T-helper 1 cell treated with Interleukin-12 subunit alpha and Interleukin-12 subunit beta and Interleukin-4 antibody, amounts not matched to agents 30 μg/mL and 1 μg/mL, for 36 hours (primary cell): Measurements from ENCODE around the gene GNG13.

Experiments
- H3K27ac Mint-ChIP-seq: one replicate; pipeline ENCODE4 v1.8.0; 2021; ENCODE audit warnings: mild to moderate bottlenecking, mixed read lengths
- H3K27me3 Mint-ChIP-seq: one replicate; pipeline ENCODE4 v1.8.0; 2021; ENCODE audit warnings: low read depth, mixed read lengths
- H3K36me3 Mint-ChIP-seq: one replicate; pipeline ENCODE4 v1.8.0; 2021; ENCODE audit warnings: low read depth, mixed read lengths
- H3K4me1 Mint-ChIP-seq: one replicate; pipeline ENCODE4 v1.8.0; 2021; ENCODE audit warnings: low read depth, mixed read lengths
- H3K4me3 Mint-ChIP-seq: one replicate; pipeline ENCODE4 v1.8.0; 2021; ENCODE audit warnings: mild to moderate bottlenecking, moderate library complexity, mixed read lengths
- H3K9me3 Mint-ChIP-seq: one replicate; pipeline ENCODE4 v1.8.0; 2021; ENCODE audit warnings: mixed read lengths

The GNG13 gene

DNA sequence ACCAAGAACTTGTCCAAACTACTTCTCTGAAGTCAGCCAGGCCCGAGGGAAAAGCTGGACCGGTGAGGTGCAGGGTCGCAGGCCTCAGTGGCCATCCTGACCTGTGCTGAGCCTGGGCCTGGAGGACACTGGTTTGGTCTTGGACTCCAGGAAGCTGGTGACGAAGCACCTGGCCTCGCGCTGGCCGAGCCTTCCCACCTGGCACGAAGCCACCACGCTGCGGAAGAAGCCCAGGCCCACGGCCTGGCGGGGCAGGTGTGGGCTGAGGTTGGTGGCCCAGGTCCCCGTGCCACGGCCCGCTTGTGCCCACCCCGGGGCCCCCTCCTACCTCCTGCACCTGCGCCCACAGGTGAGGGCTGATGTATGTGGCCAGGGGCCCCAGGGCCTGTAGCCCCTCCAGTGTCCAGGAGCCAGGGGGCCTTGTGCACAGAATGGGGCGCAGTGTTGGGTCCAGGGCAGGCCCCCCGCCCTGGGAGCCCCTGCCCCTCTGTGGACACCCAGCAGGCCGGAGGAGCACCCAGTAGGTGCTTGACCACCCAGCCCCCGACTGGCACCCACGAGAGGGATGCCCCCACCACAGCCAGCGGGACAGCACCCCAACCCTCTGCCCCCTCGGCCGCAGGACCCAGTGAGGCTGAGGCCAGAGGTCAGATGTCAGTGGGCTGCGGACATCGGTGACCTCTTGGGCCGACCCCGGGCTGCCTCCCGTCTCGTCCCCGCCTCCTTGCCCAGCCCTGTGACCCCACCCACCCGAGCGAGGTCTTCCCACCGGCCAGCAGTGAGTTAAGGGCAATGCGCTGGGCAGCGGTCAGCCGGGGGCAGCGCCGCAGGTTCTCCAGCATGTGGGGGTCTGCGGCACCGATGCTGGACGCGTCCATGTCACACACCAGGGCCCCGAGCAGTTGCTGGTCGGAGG is 26.2 kb downstream of the GNG13 start:
- Mint-ChIP-seq H3K9me3 (no peaks in the 10 kb centered on the region), H3K27me3 (no peaks in the 10 kb centered on the region), H3K4me3 (no peak overlapping the region), H3K4me1 (peaks cover 1% of the 10 kb centered on the region), H3K36me3 (no peaks in the 10 kb centered on the region), H3K27ac (no peak overlapping the region)

DNA sequence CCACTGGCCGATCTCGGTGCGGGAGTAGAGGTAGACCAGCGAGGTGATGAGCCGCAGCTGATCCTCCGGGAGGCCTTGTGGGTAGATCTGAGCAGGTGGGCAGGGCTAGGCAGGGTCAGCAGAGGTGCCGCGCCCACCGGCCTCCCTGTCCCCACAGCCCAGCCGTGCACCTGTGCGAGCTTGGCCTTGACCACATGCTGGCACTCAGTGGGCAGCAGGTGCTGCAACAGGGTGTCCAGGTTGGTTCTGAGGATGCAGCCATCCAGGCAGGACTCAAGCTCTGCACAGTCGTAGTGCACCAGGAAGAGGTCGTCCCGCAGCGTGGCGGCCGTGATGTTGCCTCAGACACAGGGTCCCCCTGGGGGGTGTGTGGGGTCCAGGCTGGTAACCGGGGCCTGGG is 27.6 kb downstream of the GNG13 start:
- no peak overlapping the region for H3K4me3 Mint-ChIP-seq
- no peaks in the 10 kb centered on the region for H3K36me3 Mint-ChIP-seq
- H3K27me3 Mint-ChIP-seq: no peaks in the 10 kb centered on the region
- no peaks in the 10 kb centered on the region for H3K9me3 Mint-ChIP-seq
- H3K4me1 Mint-ChIP-seq: peaks cover 1% of the 10 kb centered on the region
- H3K27ac Mint-ChIP-seq: no peak overlapping the region

DNA sequence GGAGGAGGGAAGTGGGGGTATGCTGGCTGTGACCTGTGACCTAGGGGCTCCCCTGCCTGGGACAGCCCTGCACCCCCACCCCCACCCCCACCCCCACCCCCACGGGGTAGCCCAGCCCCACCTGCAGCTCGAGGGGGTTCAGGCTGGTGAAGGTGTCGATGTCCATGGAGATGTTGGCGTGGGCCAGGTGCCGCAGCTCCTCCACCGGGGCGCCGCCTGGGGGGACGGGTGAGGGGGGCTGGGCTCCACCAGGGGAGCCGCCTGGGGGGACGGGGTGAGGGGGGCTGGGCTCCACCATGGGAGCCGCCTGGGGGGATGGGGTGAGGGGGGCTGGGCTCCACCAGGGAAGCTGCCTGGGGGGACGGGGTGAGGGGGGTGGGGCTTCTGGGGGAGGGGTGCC is 30.1 kb downstream of the GNG13 start:
- Mint-ChIP-seq H3K4me1 (no peaks in the 10 kb centered on the region), H3K4me3 (no peak overlapping the region), H3K36me3 (no peaks in the 10 kb centered on the region), H3K9me3 (no peaks in the 10 kb centered on the region), H3K27me3 (no peaks in the 10 kb centered on the region), H3K27ac (no peak overlapping the region)

DNA sequence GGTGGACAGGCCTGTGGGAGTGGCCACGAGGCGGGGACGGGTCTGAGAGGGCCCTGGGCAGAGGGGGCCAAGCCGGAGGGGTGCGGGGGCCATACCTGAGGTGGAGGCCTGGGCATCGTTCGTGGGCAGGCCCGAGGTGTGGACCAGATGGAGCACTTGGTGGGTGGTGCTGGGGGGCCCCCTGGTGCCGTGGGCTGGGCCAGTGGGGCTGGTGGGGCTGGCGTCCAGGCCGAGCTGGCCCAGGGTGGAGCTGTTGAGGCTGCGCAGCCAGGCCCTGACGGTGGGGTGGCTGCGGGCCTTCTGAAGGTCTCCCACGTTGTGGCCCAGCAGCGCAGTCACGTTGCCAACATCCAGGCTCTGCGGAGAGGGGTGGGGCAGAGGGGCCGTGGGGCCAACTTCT is 30.6 kb downstream of the GNG13 start:
- Mint-ChIP-seq H3K27me3 (no peaks in the 10 kb centered on the region), H3K9me3 (no peaks in the 10 kb centered on the region), H3K4me3 (no peak overlapping the region), H3K4me1 (no peaks in the 10 kb centered on the region), H3K27ac (no peak overlapping the region), H3K36me3 (no peaks in the 10 kb centered on the region)

DNA sequence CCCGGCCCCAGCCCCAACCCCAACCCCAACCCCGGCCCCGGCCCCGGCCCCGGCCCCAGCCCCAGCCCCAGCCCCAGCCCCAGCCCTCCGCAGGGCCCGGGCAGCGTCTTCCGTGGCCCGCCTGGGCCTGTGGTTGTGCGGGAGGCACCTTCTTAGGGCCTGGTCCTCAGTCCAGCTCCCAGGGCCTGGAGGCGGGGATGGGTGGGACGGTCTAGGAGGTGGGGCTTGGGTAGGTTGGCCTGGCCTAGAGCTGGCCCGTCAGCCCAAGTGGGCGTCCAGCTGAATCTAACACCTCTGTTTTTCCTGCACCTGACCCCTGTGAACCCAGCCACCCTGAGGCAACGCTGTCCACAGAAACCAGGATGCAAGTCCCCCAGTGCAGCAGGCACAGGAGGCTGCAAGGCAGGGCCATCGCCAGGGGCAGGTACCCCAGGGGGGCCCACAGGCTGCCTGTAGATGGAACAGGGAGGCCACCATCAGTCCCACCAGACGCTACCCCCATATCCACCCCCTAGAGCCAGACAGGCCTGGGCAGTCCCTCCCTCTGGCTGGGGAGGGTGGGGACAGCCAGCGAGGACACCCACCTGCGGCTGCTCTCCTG is 31.2 kb downstream of the GNG13 start:
- no peak overlapping the region for H3K4me3 Mint-ChIP-seq
- no peaks in the 10 kb centered on the region for H3K36me3 Mint-ChIP-seq
- no peaks in the 10 kb centered on the region for H3K9me3 Mint-ChIP-seq
- H3K27me3 Mint-ChIP-seq: no peaks in the 10 kb centered on the region
- H3K27ac Mint-ChIP-seq: no peak overlapping the region
- no peaks in the 10 kb centered on the region for H3K4me1 Mint-ChIP-seq

DNA sequence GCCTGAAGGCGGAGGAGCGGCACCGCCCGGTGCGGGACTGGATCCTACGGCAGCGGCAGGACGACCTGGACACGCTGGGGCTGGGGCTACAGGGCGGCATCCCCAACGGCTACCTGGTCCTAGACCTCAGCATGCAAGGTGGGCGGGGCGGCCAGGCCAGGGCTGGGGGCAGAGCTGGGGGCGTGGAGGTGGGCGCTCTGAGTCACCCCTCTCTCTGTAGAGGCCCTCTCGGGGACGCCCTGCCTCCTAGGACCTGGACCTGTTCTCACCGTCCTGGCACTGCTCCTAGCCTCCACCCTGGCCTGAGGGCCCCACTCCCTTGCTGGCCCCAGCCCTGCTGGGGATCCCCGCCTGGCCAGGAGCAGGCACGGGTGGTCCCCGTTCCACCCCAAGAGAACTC is 32.1 kb downstream of the GNG13 start:
- Mint-ChIP-seq H3K27ac (no peak overlapping the region), H3K27me3 (no peaks in the 10 kb centered on the region), H3K4me1 (no peaks in the 10 kb centered on the region), H3K9me3 (no peaks in the 10 kb centered on the region), H3K36me3 (no peaks in the 10 kb centered on the region), H3K4me3 (no peak overlapping the region)

DNA sequence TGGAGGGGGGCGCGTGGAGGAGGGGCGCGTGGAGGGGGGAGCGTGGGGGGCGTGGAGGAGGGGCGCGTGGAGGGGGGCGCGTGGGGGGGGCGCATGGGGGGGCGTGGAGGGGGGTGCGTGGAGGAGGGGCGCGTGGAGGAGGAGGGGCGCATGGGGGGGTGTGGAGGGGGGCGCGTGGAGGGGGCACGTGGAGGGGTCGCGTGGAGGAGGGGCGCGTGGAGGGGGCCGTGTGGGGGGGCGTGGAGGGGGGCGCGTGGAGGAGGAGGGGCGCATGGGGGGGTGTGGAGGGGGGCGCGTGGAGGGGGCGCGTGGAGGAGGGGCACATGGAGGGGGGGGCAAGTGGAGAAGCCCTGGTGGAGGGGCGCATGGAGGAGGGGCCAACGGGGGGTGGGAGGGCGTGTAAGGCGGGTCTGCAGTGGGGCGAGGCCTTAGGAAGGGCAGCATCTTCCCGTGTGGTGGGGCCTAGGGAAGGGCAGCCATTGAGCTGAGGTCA is 32.7 kb downstream of the GNG13 start:
- H3K36me3 Mint-ChIP-seq: no peaks in the 10 kb centered on the region
- no peak overlapping the region for H3K4me3 Mint-ChIP-seq
- no peaks in the 10 kb centered on the region for H3K4me1 Mint-ChIP-seq
- no peaks in the 10 kb centered on the region for H3K9me3 Mint-ChIP-seq
- H3K27me3 Mint-ChIP-seq: no peaks in the 10 kb centered on the region
- H3K27ac Mint-ChIP-seq: no peak overlapping the region

DNA sequence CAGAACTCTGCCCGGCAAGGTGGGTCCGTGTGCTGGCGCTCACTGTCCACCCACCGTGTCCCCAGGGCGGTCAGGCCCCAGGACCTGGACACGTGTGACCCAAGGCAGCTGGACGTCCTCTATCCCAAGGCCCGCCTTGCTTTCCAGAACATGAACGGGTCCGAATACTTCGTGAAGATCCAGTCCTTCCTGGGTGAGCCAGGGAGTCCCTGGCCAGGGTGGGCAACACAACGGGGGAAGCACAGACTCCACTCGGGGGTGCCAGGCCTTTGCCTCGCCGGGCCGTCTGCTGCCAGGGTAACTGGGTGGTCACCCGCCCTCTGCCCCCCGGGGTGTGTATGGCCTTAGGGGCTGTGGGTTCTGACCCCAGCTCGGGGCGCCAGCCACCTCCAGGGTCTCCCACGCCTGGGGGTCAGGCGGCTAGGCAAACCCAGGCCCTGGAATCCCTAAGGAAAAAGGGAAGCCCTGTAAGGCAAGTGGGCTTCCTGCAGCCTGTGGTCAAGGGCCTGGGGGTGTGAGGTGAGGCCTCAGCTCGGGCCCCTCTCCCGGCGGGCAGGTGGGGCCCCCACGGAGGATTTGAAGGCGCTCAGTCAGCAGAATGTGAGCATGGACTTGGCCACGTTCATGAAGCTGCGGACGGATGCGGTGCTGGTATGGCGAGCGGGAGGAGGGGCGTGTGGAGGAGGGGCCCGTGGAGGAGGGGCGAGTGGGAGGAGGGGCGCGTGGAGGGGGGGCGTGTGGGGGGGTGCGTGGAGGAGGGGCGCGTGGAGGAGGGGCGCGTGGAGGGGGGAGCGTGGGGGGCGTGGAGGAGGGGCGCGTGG is 33.5 kb downstream of the GNG13 start:
- no peak overlapping the region for H3K4me3 Mint-ChIP-seq
- H3K9me3 Mint-ChIP-seq: no peaks in the 10 kb centered on the region
- H3K36me3 Mint-ChIP-seq: no peaks in the 10 kb centered on the region
- H3K27me3 Mint-ChIP-seq: no peaks in the 10 kb centered on the region
- H3K4me1 Mint-ChIP-seq: no peaks in the 10 kb centered on the region
- H3K27ac Mint-ChIP-seq: no peak overlapping the region

DNA sequence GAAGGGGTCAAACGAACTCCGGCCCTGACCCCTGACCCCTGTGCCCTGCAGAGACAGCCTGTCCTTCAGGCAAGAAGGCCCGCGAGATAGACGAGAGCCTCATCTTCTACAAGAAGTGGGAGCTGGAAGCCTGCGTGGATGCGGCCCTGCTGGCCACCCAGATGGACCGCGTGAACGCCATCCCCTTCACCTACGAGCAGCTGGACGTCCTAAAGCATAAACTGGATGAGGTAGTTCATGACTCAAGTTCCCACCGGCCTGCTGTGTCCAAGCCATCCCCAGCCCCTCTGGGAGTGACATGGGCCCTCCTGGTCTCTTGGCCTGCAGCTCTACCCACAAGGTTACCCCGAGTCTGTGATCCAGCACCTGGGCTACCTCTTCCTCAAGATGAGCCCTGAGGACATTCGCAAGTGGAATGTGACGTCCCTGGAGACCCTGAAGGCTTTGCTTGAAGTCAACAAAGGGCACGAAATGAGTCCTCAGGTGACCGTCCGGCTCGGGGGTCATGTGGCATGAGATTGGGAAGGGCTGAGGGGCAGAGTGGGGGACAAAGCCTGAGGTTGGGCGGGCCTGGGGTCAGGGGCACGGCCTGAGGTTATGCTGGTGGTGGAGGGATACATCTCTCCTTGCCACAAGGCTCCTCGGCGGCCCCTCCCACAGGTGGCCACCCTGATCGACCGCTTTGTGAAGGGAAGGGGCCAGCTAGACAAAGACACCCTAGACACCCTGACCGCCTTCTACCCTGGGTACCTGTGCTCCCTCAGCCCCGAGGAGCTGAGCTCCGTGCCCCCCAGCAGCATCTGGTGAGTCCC is 34.3 kb downstream of the GNG13 start:
- Mint-ChIP-seq H3K27ac (no peak overlapping the region), H3K27me3 (no peaks in the 10 kb centered on the region), H3K9me3 (no peaks in the 10 kb centered on the region), H3K4me3 (no peak overlapping the region), H3K36me3 (no peaks in the 10 kb centered on the region), H3K4me1 (no peaks in the 10 kb centered on the region)

DNA sequence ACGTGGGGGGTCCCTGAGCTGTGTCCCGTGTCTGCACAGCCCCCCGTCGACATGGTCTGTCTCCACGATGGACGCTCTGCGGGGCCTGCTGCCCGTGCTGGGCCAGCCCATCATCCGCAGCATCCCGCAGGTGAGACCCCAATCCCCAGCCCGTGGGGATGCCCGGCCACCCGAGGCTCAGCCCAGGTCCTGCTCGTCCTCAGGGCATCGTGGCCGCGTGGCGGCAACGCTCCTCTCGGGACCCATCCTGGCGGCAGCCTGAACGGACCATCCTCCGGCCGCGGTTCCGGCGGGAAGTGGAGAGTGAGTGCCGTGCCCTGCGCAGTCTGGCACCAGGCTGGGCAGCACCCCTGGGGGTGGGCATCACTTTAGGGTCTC is 35.1 kb downstream of the GNG13 start:
- Mint-ChIP-seq H3K4me3 (no peak overlapping the region), H3K4me1 (no peaks in the 10 kb centered on the region), H3K27me3 (no peaks in the 10 kb centered on the region), H3K9me3 (no peaks in the 10 kb centered on the region), H3K36me3 (no peaks in the 10 kb centered on the region), H3K27ac (no peak overlapping the region)

DNA sequence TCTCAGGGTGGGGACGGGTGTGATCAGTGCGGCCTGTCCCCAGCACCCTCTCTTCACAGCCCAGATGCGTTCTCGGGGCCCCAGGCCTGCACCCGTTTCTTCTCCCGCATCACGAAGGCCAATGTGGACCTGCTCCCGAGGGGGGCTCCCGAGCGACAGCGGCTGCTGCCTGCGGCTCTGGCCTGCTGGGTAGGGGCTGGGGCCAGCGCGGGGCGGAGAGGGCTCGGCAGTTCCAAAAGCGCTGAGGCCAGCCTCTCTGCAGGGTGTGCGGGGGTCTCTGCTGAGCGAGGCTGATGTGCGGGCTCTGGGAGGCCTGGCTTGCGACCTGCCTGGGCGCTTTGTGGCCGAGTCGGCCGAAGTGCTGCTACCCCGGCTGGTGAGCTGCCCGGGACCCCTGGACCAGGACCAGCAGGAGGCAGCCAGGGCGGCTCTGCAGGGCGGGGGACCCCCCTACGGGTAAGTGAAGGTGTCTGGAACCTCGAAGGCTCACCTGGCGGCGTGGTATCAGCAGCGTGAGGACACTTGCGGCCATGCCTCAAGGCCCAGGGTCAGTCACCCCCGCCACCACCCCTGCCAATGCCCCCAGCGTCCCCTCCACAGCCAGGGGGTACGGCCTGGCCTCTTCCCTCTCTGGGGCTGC is 35.6 kb downstream of the GNG13 start:
- H3K4me1 Mint-ChIP-seq: no peaks in the 10 kb centered on the region
- no peak overlapping the region for H3K4me3 Mint-ChIP-seq
- H3K9me3 Mint-ChIP-seq: no peaks in the 10 kb centered on the region
- no peaks in the 10 kb centered on the region for H3K27me3 Mint-ChIP-seq
- H3K27ac Mint-ChIP-seq: no peak overlapping the region
- no peaks in the 10 kb centered on the region for H3K36me3 Mint-ChIP-seq

DNA sequence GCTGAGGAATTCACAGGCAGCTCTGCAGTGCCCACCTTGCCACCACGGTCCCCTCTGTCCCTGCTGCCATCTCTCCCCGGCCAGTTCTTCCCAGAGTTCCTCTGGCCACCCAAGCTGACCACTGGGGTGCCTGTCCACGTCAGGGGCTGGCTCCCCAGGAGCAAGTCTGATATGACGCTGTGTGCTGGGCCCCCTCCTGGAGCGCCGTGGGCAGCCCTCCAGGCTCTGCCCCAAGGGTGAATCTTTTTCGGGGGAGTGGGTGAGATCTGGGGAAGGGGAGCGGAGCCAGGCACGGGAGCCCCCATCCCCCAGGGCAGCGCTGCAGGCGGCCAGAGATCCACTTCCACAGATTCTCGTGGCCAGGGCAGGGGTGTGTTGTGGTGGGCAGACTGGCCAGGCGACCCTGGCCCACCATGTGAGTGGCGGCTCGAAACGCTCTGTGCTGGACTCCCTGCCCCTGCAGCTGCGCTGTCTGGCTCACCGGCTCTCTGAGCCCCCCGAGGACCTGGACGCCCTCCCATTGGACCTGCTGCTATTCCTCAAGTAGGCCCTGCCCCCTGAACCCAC is 36.3 kb downstream of the GNG13 start:
- no peak overlapping the region for H3K4me3 Mint-ChIP-seq
- no peaks in the 10 kb centered on the region for H3K27me3 Mint-ChIP-seq
- H3K27ac Mint-ChIP-seq: no peak overlapping the region
- H3K36me3 Mint-ChIP-seq: no peaks in the 10 kb centered on the region
- no peaks in the 10 kb centered on the region for H3K4me1 Mint-ChIP-seq
- H3K9me3 Mint-ChIP-seq: no peaks in the 10 kb centered on the region

DNA sequence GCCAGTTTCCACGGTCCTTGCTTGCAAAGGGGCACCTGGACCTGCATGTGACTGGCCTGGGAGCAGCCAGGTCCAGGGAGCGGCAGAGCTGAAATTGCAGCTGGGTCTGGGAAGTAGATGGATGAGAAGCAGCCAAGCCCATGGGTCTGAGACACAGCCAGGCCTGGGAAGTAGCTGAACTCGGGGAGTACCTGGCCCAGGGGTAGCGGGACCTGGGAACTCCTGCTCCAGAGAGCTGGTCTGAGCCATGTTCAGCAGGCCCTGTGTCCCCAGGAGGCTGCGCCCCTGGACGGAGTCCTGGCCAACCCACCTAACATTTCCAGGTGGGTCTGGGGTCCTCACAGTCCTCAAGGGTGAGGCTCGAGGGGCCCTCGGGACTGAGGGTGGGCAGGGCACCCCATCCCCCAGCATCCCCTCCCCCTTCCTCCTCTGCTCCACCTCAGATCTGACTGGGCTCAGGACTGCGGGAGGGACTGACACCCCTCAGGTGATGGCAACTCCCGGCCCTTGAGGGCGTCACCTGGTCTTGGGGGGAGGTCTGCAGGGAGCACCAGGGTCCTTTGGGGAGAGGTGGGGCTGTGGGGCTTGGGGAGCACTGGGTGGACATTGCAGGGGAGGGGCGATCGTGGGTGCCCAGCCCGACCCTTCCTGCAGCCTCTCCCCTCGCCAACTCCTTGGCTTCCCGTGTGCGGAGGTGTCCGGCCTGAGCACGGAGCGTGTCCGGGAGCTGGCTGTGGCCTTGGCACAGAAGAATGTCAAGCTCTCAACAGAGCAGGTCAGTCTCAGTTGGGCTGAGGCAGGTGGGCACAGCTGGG is 37.0 kb downstream of the GNG13 start:
- Mint-ChIP-seq H3K9me3 (no peaks in the 10 kb centered on the region), H3K36me3 (no peaks in the 10 kb centered on the region), H3K27ac (no peak overlapping the region), H3K4me1 (no peaks in the 10 kb centered on the region), H3K27me3 (no peaks in the 10 kb centered on the region), H3K4me3 (no peak overlapping the region)
